ENCODE results near the gene CEMIP2.

DNA sequence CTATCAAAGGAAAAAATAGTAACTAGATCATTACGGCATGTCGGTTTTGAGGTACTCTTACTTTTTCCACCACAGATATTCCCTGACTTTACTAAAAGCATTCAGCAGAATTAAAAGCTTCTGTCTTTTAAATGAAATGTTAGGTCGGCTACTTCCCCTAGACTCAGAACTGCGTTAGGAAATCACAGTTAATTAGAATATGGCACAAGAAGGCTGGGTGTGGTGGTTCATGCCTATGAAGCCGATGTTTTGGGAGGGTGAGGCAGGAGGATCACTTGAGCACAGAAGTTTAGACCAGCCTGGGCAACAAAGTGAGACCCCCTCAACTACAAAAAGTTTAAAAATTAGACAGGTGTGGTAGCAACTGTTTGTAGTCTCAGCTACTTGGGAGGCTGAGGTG is 24.4 kb downstream of the CEMIP2 start:
- TF ChIP-seq EZH2phosphoT487 (IDR thresholded peaks at IDR 0.05; ENCODE audit: borderline replicate concordance, low read length) (no peak), EZH2 (IDR thresholded peaks at IDR 0.05; ENCODE audit: low read length, unreplicated experiment) (no peak)
- TF ChIP-seq, protein P1, sequence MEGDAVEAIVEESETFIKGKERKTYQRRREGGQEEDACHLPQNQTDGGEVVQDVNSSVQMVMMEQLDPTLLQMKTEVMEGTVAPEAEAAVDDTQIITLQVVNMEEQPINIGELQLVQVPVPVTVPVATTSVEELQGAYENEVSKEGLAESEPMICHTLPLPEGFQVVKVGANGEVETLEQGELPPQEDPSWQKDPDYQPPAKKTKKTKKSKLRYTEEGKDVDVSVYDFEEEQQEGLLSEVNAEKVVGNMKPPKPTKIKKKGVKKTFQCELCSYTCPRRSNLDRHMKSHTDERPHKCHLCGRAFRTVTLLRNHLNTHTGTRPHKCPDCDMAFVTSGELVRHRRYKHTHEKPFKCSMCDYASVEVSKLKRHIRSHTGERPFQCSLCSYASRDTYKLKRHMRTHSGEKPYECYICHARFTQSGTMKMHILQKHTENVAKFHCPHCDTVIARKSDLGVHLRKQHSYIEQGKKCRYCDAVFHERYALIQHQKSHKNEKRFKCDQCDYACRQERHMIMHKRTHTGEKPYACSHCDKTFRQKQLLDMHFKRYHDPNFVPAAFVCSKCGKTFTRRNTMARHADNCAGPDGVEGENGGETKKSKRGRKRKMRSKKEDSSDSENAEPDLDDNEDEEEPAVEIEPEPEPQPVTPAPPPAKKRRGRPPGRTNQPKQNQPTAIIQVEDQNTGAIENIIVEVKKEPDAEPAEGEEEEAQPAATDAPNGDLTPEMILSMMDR (conservative IDR thresholded peaks at IDR 0.05; ENCODE audit: low read depth, low read length) = no peak
